Stimulated activated CD4-positive, alpha-beta T cell treated with anti-CD3 and anti-CD28 coated beads, Interleukin-4, amount 100 ng/mL, for 48 hours (primary cell): ENCODE data around the gene EEPD1.

Experiments used
- DNase-seq, 2 donors: peaks; one replicate each; pipeline ENCODE4 v3.0.0-alpha.2; 2020; ENCODE audit warnings: low read depth in 2 of 2

Gene EEPD1

DNA sequence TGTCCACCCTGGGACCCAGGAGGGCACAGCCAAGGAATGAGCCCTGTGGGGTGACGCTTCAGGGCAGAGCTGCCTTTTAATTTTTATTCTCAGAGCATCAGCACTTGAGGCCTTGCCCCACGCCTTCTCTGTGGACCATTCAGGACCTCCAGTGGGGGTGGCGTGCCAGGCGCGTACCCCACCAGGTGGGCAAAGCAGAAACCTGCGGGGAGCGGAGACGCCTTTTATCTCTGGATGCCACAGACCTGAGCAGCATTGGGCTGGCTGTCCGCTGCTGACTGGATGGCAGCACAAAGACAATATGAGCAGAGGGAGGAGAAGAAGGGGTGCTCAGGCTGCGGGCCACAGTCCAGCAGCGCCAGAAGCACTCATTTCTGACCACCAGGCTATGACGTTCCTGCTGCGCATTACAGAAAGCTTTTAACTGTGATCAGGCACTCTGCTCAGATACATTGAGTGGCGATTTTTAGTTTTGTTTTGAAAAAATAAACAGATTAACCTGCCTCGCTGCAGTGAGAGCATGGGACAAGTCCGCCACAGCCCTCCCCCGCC lies 146.2 kb downstream of the EEPD1 start:
- DNase-seq: no peak

DNA sequence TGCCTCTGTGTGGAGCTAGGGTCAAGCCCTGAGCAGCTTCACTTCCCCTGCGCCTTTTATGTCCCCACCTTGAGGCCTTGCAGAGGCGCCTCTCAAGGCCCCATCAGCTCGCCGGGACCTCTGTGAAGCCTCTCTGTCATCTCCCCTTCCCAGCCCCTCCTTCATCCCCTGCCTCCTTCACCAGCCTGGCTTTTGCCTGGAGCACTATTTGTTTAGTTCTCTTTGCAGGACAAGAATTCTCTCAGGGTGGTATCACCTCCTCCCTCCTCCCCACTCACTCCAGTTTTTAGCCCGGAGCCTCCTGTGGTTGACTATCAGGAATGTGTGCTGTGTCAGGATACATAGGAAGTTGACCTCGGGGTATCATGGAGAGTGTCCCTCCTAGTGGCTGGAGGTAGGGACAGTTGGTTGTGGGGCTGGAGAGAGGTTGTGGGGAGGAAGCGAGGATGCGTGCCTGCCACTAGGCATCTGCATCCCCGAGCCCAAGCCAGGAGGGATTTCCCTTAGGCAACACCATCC lies 146.8 kb downstream of the EEPD1 start:
- no peak for DNase-seq

GRCh38 chr7:36300696-36301350 lies 147.8 kb downstream of the EEPD1 start:
- no peak for DNase-seq

GRCh38 chr7:36301914-36302771 lies 149.1 kb downstream of the EEPD1 start:
- DNase-seq: no peak

DNA sequence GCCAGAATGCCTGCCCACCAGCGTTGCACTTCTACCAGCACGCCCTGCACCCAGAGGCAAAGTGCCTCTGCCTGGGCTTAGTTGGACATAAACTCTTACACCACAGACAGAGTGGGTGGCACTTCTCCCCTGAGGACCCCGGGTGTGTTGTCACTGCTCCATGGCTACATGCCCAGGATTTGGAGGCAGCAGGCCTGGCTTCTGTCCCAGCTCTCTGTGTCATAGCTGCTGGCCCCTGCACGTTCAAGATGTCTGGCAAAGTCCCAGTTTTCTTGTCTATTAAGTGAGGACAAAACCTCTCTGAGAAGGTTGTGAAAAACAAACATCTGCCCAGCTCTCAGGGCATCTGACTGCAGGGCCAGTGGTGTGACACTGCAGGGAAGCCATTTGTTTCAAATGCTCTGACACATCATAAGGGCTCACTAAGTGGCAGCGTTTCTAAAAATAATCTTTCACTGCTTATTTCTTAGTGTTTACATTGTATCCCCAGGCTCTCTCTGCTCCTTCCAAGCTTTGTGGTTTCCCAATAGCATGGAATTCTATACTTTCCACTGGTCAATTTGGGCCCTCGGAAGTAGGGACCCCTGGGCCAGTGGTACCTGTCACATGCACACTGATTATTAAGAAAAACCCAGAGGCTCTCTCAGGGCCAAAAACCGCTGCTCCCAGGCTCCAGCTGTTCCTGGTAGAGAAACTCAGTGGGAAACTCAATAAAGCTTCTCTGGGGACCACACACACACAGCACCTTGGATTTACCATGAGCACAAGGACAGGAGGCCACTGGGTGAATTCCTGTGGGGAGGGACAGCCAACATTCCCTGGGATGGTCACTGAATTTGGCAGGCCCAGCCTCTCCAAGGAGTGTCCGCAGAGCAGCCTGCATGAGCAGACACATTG lies 150.4 kb downstream of the EEPD1 start:
- no peak for DNase-seq

- DNase-seq: no peak
These were observed 151.0 kb downstream of the EEPD1 start for GRCh38 chr7:36304099-36304425.

DNA sequence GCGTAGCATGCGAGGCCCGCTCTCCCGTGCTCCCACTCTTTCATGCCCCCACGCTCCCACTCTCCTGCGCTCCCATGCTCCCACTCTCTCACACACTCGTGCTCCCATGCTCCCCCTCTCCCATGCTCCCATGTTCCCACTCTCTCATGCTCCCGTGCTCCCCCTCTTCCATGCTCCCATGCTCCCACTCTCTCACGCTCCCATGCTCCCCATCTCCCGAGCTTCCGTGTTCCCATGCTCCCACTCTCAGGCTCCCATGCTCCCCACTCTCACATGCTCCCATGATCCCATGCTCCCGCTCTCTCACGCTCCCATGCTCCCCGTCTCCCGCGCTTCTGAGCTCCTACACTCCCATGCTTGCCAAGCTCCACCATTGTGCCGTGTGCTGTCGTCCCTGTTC lies 152.2 kb downstream of the EEPD1 start:
- no peak for DNase-seq

GRCh38 chr7:36305648-36306047 lies 152.6 kb downstream of the EEPD1 start:
- DNase-seq: no peak

GRCh38 chr7:36306222-36306621 lies 153.2 kb downstream of the EEPD1 start:
- no peak for DNase-seq

GRCh38 chr7:36306722-36307121 lies 153.7 kb downstream of the EEPD1 start:
- DNase-seq: no peak

GRCh38 chr7:36308031-36308430 lies 155.0 kb downstream of the EEPD1 start:
- DNase-seq: no peak

DNA sequence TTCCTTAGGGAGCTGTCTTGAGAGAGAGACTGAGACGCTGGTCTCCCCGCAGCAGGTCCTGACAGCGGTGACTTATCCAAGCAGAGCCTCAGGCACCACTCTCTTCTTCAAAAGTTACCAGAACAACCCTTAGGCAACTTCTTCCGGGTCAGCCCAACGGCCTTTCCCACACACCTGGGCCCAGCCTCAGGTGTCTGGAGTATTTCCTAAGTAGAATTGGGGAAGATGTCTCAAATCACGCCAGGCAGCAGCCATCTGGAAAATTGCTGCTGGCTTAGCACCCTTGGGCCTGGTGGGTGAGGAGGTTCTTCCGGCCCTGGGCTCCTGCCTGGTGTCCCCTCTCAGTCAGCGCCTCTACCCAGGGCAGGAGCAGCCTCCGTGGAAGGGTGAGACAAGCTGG lies 156.2 kb downstream of the EEPD1 start:
- no peak for DNase-seq

GRCh38 chr7:36309716-36310115 lies 156.7 kb downstream of the EEPD1 start:
- no peak for DNase-seq

- DNase-seq: no peak
These were observed 157.8 kb downstream of the EEPD1 start for GRCh38 chr7:36310897-36311296.

DNA sequence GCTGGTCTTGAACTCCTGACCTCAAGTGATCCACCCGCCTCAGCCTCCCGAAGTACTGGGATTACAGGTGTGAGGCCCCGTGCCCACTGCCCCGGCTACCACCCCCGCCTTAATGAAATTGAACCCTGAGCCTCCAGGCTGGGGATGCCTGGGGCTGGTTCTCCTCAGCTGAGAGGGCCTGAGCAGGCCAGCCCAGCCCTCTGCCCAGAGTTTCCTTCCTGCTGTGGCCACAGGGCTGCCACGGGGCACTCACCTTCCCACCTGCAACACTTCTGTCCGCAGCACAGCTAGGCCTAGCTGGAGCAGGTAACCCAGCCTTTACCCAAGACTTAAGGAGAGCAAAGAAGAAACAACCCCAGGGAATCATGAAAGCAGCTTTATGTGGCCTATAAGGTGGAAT lies 158.5 kb downstream of the EEPD1 start:
- no peak for DNase-seq

DNA sequence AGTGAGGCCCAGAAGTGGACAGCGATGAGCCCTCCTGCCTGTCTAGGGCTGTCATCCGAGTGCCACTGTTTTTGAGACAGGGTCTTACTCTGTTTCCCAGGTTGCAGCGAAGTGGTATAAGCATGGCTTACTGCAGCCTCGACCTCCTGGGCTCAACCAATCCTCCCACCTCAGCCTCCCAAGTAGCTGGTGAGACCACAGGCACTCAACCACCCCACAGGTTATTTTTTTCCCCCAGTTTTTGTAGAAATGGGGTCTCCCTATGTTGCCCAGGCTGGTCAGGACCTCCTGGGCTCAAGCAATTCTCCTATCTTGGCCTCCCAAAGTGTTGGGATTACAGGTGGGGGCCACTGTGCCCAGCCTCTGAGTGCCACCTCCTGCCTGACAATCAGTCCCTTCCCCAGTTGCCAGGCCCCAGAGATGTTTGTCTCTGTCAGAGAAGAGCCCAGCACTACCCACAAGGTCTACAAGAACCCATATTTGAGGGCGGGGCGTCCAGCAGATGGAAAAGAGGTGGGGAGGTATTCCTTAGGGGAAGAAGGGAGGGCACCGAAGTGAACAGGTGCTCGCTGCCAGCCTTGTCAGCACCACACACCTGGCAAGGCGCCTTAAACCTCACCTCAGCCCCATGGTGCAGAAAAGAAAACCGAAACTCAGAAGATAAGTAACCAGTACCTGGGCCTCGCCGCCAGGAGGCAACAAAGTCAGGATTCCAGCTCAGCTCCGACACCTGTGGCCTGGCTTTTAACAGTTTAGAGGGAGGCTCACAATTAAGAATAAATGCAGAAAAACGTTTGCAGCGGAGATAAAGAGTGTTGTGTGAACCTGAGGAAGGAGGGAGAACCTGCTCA lies 159.2 kb downstream of the EEPD1 start:
- no peak for DNase-seq

- no peak for DNase-seq
These were observed 159.9 kb downstream of the EEPD1 start for GRCh38 chr7:36312915-36313334.

DNA sequence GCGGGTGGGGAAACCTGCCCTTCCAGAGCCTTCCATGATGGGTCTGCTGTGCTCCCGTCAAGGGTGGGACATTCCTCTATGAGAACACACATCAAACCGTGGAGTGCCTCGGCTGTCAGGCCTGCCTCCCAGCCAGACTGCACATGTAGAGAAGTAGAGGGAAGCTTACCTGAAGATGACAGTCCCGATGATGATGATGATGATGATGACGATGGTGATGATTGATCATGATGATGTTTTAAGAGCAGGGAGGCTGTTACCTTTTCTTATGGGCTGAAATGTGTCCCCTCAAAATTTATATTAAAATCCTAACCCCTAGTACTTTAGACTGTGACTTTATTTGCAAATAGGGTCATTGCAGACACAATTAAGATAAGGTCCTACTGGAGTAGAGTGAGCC lies 160.6 kb downstream of the EEPD1 start:
- no peak for DNase-seq

DNA sequence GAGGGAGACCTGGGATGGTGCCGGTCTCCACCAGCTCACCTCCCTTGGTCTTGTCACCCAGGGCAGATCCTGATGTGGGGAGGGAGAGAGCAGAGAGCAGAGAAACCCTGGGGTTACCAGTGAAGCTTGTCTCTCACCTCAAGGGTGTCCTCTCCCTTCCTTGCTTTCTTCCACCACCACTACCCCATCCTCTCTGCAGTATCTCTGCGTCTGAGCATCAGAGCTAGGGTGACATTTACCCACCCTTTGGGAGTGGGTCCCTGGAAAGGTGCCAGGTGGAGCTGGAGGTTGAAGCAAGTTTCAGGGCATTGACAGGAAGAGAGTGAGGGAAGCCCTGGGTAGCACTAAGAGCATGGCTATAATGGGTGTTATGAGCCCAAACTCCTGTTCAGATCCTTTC lies 161.4 kb downstream of the EEPD1 start:
- DNase-seq: no peak

DNA sequence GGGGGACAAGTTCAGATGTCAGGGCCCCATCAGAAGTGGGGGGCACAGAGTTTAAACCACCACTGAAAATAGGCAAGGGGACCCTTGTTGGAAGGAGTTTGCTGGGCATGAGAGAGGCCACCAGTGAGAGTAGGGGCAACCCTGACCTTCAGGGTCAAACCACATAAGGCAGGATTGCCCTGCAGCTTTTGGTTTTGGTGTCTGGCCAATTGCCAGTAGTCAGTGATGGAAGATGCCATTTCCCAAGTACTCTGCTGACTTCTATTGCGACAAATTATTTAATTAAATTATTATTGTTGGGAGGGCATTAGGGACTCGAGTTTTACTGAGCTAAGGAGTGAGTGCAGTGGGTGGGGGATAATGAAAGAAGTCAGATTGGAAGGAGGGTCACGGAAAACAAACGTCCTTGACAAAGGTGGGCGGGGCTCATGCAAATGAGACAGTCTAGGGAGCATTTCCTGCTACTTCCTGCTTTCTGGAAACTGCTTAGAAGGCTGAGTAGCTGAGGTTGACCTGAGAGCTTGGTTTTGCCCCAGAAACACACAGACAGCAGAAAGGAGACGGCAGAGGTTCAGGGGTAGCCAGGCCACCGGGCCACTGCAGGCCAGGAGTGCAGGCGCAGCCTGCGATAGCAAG lies 162.4 kb downstream of the EEPD1 start:
- no peak for DNase-seq

DNA sequence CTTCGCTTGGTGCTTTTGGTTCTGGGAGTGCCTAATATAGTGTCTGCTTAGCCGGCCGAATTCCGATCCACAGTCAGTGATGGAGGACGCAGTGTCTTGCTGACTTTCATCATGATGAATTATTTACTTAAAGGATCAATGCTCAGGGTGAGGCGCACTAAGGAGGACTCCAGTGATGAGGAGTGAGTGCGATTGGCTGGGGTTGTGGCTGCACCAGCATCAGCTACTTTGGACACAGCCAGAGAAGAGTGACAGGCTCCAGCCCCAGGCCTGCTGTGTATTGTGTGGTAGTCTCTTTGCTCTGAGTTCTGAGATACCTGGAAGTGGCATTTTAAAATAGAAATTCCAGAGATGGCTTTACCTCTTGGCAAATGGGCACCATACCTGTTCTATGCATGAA lies 163.3 kb downstream of the EEPD1 start:
- no peak for DNase-seq
